GM19193 (cell line): ENCODE measurements around the gene SLC36A4.

Experiments
- POLR2A ChIP-seq: IDR thresholded peaks from 4 replicates; pipeline ENCODE4 v1.6.1; 2011; ENCODE audit not compliant: insufficient read depth, insufficient read length; ENCODE audit errors: extremely low read depth

Gene SLC36A4

DNA sequence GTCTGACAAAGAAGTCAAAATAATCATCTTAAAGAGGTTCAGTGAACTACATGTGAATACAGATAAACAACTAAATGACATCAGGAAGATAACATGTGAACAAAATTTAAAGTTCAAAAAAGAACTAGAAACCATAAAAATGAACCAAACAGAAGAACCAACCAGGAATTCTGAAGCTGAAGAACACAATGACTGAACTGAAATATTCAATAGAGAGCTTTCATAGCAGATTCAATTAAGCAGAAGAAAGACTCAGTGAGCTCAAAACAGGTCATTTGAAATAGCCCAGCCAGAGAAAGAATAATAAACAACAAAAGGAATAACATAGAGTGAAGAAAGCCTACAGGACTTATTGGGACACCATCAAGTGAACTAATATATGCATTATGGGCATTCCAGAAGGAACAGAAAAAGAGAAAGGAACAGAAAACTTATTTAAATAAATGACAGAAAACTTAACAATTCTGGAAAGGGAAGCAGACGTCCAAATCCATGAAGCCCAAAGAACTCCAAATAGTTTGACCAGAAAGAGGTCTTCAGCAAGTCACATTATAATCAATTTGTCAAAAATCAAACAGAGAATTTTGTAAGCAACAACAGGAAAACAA is 11.0 kb upstream of the SLC36A4 start:
- TF ChIP-seq POLR2A, result no peak

DNA sequence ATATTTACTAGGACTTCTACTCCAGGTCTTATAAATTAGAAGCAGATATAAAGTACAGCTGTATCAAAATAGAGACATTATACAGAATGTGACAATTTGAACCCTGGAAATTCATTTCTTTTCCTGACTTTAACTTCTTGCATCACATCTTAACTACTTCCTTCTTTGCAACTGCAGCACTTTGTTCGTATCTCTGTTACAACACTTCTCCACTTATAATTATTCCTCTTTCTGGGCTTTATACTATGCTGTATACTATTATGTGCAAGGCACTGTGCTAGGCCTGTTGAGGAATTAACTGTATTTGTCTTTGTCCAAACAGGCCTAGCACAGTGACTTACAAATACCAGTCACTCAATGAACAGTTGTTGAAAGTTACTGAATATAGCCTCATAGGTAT is 1.8 kb upstream of the SLC36A4 start:
- TF ChIP-seq POLR2A, result no peak

DNA sequence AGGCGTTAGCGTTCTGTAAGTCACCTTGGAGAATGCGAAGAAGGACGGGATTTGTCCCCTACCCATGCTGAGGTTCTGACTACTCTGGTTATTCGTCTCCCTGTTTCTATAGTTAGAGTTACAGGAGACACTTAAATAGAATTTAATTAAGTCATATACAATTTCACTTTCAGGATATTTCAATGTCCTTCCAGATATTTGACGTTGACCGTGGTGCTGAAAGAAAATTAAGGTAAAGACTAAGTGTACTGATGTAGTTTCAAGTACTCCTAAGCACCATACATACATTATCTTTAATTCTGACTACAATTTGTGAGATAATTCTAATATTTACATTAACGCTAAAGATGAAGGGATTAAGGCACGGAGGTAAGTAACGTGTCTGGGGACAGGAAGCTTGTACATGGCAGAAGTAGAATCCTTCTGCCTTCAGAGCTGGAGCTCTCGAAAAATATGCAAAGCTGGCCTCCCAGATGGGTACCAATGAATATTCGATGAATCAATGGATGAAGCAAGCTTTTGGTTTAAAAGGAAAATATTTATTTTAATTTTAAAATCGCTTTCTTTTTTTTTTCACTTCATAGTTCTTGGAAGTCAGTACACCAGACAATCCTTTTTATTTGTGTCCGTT is 539 bp upstream of the SLC36A4 start:
- no peak for TF ChIP-seq POLR2A

- no peak for TF ChIP-seq POLR2A
Observed at GRCh38 chr11:93196816-93197379, 893 bp downstream of the SLC36A4 start.

GRCh38 chr11:93194673-93195291 is 3.0 kb downstream of the SLC36A4 start:
- no peak for TF ChIP-seq POLR2A

GRCh38 chr11:93193731-93194130 is 4.1 kb downstream of the SLC36A4 start:
- no peak for TF ChIP-seq POLR2A

- TF ChIP-seq POLR2A, result no peak
Observed at GRCh38 chr11:93192163-93192562, 5.6 kb downstream of the SLC36A4 start.

DNA sequence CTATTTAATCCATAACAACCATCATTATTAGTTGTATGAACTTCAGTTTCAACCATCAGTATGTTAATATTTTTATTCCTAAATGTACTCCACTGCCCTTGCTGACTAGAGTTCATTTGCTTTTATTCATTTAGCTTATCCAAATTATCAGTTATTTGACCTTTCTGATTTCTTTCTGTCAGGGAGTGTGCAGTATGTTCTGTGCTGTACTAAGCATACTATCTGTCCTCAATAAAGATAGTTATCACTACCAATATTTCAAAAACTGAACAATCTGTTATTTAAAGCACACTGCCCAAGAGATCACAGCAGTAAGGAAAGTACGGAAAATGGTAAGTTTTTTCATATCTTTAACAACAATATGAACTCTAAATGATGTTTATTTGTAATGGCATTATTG is 8.3 kb downstream of the SLC36A4 start:
- TF ChIP-seq POLR2A, result no peak

DNA sequence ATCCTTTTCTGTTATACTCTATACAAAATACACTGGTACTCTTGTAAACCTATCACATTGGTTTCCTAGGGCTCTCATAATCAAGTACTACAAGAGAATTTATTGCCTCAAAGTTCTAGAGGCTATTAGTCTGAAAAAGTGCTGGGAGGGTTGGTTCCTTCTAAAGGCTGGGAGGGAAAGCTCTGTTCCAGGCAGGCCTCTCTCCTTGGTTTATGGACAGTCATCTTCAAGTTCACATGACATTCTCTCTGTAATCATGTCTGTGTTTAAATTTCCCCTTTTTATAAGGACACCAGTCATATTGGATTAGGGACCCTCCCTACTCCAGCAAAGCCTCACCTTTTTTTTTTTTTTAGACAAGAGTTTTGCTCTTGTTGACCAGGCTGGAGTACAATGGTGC is 9.1 kb downstream of the SLC36A4 start:
- no peak for TF ChIP-seq POLR2A

DNA sequence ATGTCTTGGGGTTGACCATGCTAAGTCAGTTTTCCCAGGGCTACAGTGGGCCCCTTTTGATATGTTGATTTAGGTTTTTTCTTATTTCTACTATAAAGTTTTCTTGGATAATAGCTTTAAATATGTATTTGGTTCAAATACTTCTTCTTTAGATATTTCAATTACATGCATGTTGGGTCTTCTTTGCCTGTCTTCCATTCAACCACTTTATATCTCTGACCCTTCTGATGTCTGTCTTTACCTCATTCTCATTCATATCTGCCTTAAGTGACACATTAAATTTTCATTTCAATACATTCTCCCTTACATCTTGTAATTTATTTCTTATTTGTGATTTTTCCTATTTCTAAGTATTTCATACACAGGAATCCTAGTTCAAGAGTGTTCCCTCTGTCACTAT is 10.5 kb downstream of the SLC36A4 start:
- TF ChIP-seq POLR2A, result no peak

DNA sequence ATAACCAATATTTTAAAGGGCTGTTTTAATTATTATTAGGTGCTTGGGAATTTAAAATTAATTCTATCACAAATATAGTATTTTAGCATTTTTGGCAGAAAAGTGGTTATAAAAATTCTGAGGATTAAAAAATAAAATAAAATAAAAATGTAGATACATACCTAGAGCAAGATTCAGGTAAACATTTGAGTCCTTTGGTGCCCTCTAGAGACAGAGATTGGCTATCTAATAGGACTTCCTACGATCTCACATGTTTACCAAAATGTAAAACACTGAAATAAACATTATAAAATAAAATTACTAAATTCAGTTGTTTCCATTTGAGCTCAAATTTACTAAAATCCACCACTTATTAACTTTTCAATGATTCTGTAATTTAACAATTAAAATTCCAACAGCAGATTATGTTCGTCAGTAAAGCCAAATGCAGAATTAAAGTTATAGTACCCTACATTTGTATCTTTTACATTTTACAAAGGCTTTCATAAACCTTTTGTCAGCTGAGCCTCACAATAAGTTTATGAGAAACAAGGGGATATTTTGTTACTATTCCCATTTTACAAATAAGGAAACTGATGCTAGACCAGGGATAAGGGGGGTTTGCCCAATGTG is 27.7 kb downstream of the SLC36A4 start:
- no peak for TF ChIP-seq POLR2A

DNA sequence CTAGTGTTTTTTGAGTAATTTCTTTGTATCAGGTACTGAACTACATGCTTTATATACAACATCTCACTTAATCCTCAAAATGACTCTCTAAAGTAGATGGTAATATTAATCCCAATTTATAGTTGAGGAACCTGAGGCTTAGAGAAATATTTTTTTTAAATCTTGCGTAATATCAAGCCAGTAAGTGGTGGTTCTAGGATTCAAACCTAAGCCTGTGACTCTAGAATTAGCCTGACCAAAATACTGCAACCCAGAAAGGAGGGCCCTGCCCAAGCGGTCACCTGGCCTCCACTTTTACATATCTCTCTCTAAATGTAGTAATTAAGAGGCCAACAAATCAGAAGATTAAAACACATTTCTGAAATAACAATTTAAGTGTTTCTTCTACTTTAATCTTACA is 28.6 kb downstream of the SLC36A4 start:
- no peak for TF ChIP-seq POLR2A

- no peak for TF ChIP-seq POLR2A
Observed at GRCh38 chr11:93166862-93167261, 30.9 kb downstream of the SLC36A4 start.

- TF ChIP-seq POLR2A, result no peak
Observed at GRCh38 chr11:93166194-93166593, 31.6 kb downstream of the SLC36A4 start.

DNA sequence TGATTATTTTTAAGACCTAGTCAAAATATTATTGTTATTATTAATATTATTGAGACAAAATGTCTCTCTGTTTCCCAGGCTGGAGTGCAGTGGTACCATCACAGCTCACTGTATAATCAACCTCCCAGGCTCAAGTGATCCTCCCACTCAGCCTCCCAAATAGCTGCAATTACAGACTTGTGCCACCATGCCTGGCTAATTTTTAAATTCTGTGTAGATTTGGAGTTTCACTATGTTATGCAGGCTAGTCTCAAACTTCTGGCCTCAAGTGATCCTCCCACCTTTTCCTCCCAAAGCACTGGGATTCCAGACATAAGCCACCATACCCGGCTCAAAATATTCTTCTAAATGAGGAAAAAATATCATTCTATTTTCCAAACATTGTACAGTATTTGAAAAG is 37.0 kb downstream of the SLC36A4 start:
- TF ChIP-seq POLR2A, result no peak
